SK-N-SH (cell line): Measurements from ENCODE around the gene SUMO1. TPM values are rescaled to one million over a fixed set of nuclear protein-coding genes. Genes with fewer than 3 reads are reported as not detected.

ENCODE experiments used
- CTCF ChIA-PET: fragments of 300-600, 350-600 bp; formaldehyde crosslinking; extraction: SDS; loops from one replicate; lab custom pipeline; 2021; lab: Yijun Ruan, JAX
- POLR2A ChIA-PET: fragments of 350-600 bp; sonication (Branson Sonifier 250); formaldehyde crosslinking; extraction: SDS; loops from one replicate; lab custom pipeline; 2020; ENCODE audit warnings: antibody characterized with exemption, inconsistent platforms; lab: Yijun Ruan, JAX
- DNase-seq: peaks from one replicate; pipeline ENCODE4 v3.0.0; 2012
- H2AFZ ChIP-seq: fragments of 200-600 bp; sonication (generic); 2 replicates; pipeline ENCODE4 v1.8.1; 2016; ENCODE audit warnings: antibody characterized with exemption, mild to moderate bottlenecking, low read depth
- H3F3A ChIP-seq: fragments of 200-600 bp; sonication (generic); replicated peaks from 2 replicates; pipeline ENCODE3; 2016; ENCODE audit warnings: antibody characterized with exemption, mild to moderate bottlenecking; ENCODE audit not compliant: insufficient read depth
- H3K27ac ChIP-seq, 2 experiments: fragments of 200-500 bp in 1 of 2; fragments of 200-600 bp in 1 of 2; sonication (Bioruptor generic) in 1 of 2; sonication (generic), shearing (Covaris generic) in 1 of 2; 2 replicates each; pipeline versions ENCODE4 v1.5.1 to v1.6.1; 2014 to 2016; ENCODE audit warnings: low read depth in 2 of 2, inconsistent platforms in 1 of 2, low read length in 1 of 2, mild to moderate bottlenecking in 1 of 2, mixed read lengths in 1 of 2
- H3K27me3 ChIP-seq: fragments of 200-600 bp; sonication (generic), shearing (Covaris generic); 2 replicates; pipeline ENCODE4 v1.6.1; 2016; ENCODE audit warnings: mixed run types; ENCODE audit not compliant: insufficient read depth
- H3K36me3 ChIP-seq, 2 experiments: fragments of 200-500 bp in 1 of 2; fragments of 200-600 bp in 1 of 2; sonication (Bioruptor generic) in 1 of 2; sonication (generic) in 1 of 2; replicated peaks in 1 of 2; 2 replicates each; pipeline versions ENCODE3 to v1.5.1; 2014 to 2016; ENCODE audit warnings: low read length in 1 of 2, mild to moderate bottlenecking in 1 of 2; ENCODE audit not compliant: insufficient read depth in 2 of 2, control insufficient read depth in 1 of 2
- H3K4me1 ChIP-seq, 2 experiments: fragments of 200-500 bp in 1 of 2; fragments of 200-600 bp in 1 of 2; sonication (Bioruptor generic) in 1 of 2; sonication (generic), shearing (Covaris generic) in 1 of 2; 2 replicates each; pipeline versions ENCODE4 v1.5.1 to v1.6.1; 2014 to 2016; ENCODE audit warnings: low read depth in 1 of 2, low read length in 1 of 2, mixed run types in 1 of 2; ENCODE audit not compliant: insufficient read depth in 2 of 2, control insufficient read depth in 1 of 2
- H3K4me2 ChIP-seq: fragments of 200-600 bp; sonication (generic), shearing (Covaris generic); 2 replicates; pipeline ENCODE4 v1.6.1; 2017; ENCODE audit warnings: mixed run types
- H3K4me3 ChIP-seq, 2 experiments: fragments of 200-500 bp in 1 of 2; fragments of 200-600 bp in 1 of 2; sonication (Bioruptor generic) in 1 of 2; sonication (generic), shearing (Covaris generic) in 1 of 2; 2 replicates each; pipeline versions ENCODE4 v1.5.1 to v1.8.1; 2014 to 2016; ENCODE audit warnings: low read depth in 2 of 2, inconsistent platforms in 1 of 2, low read length in 1 of 2, mild to moderate bottlenecking in 1 of 2, mixed read lengths in 1 of 2, moderate library complexity in 1 of 2
- H3K79me2 ChIP-seq: fragments of 200-600 bp; sonication (generic); 2 replicates; pipeline ENCODE4 v1.8.1; 2017; ENCODE audit warnings: mild to moderate bottlenecking; ENCODE audit not compliant: insufficient read depth
- H3K9ac ChIP-seq: fragments of 200-600 bp; sonication (generic); 2 replicates; pipeline ENCODE4 v1.6.1; 2017; ENCODE audit warnings: mixed run types
- H3K9me2 ChIP-seq: fragments of 200-600 bp; sonication (generic); 2 replicates; pipeline ENCODE4 v1.6.1; 2017; ENCODE audit warnings: mixed run types
- H3K9me3 ChIP-seq: fragments of 200-600 bp; sonication (generic); 2 replicates; pipeline ENCODE4 v1.6.1; 2017; ENCODE audit warnings: mixed run types, mild to moderate bottlenecking, moderate library complexity
- H4K20me1 ChIP-seq: fragments of 200-600 bp; sonication (generic); 2 replicates; pipeline ENCODE4 v1.6.1; 2017; ENCODE audit warnings: mild to moderate bottlenecking, mixed run types; ENCODE audit not compliant: insufficient read depth
- CHD2 ChIP-seq: fragments of 150-350 bp; IDR thresholded peaks from 2 replicates; pipeline ENCODE4 v1.6.1; 2018; ENCODE audit warnings: low read length; ENCODE audit not compliant: partially characterized antibody
- CTCF ChIP-seq: fragments of 200-600 bp; sonication (generic); IDR thresholded peaks from 2 replicates; pipeline ENCODE4 v1.6.1; 2017; ENCODE audit warnings: antibody characterized with exemption, mild to moderate bottlenecking, moderate library complexity
- EZH2phosphoT487 ChIP-seq: fragments of 200-600 bp; sonication (generic); IDR thresholded peaks from 2 replicates; pipeline ENCODE4 v1.6.1; 2017; ENCODE audit warnings: low read depth, mixed run types, mild to moderate bottlenecking, antibody characterized with exemption, moderate library complexity, borderline replicate concordance
- FOSL2 ChIP-seq: IDR thresholded peaks from 2 replicates; pipeline ENCODE4 v1.4.0; 2012; ENCODE audit warnings: low read depth, mild to moderate bottlenecking, moderate library complexity, borderline replicate concordance
- FOXM1 ChIP-seq: IDR thresholded peaks from 2 replicates; pipeline ENCODE4 v1.4.0; 2012; ENCODE audit warnings: low read depth, mild to moderate bottlenecking
- GABPA ChIP-seq: IDR thresholded peaks from 2 replicates; pipeline ENCODE4 v1.4.0; 2012; ENCODE audit warnings: low read depth, mild to moderate bottlenecking
- GATA2 ChIP-seq: sonication (generic); formaldehyde crosslinking; IDR thresholded peaks from 2 replicates; pipeline ENCODE4 v1.5.0; 2020; ENCODE audit warnings: mild to moderate bottlenecking, missing genetic modification reagents
- JUND ChIP-seq: IDR thresholded peaks from 2 replicates; pipeline ENCODE4 v1.4.0; 2012
- MAX ChIP-seq: IDR thresholded peaks from 2 replicates; pipeline ENCODE4 v1.4.0; 2012; ENCODE audit warnings: low read depth
- MXI1 ChIP-seq: IDR thresholded peaks from 2 replicates; pipeline ENCODE4 v1.6.1; 2012; ENCODE audit warnings: mild to moderate bottlenecking, low read depth, low read length, improper control_type of control experiment
- REST ChIP-seq: IDR thresholded peaks from 2 replicates; pipeline ENCODE4 v1.6.1; 2012; ENCODE audit warnings: mild to moderate bottlenecking, low read depth, low read length, moderate library complexity
- RFX5 ChIP-seq: IDR thresholded peaks from 2 replicates; pipeline ENCODE4 v1.6.1; 2012; ENCODE audit warnings: mild to moderate bottlenecking, improper control_type of control experiment, low read length
- RXRA ChIP-seq: IDR thresholded peaks from 2 replicates; pipeline ENCODE4 v1.4.0; 2012; ENCODE audit warnings: low read depth, mild to moderate bottlenecking, borderline replicate concordance
- SIN3A ChIP-seq: IDR thresholded peaks from 2 replicates; pipeline ENCODE4 v1.6.1; 2012; ENCODE audit warnings: low read depth, mild to moderate bottlenecking, low read length, moderate library complexity, borderline replicate concordance
- TAF1 ChIP-seq: IDR thresholded peaks from 2 replicates; pipeline ENCODE4 v1.6.1; 2012; ENCODE audit warnings: low read depth, mild to moderate bottlenecking, low read length, moderate library complexity, borderline replicate concordance
- TCF12 ChIP-seq: IDR thresholded peaks from 2 replicates; pipeline ENCODE4 v1.4.0; 2012
- USF1 ChIP-seq: IDR thresholded peaks from 2 replicates; pipeline ENCODE4 v1.4.0; 2012; ENCODE audit warnings: low read depth, borderline replicate concordance
- USF2 ChIP-seq: fragments of 150-350 bp; IDR thresholded peaks from 2 replicates; pipeline ENCODE4 v1.6.1; 2017; ENCODE audit warnings: antibody characterized with exemption, low read length, low read depth, borderline replicate concordance
- YY1 ChIP-seq: IDR thresholded peaks from 2 replicates; pipeline ENCODE4 v1.4.0; 2012; ENCODE audit warnings: low read depth, mild to moderate bottlenecking
- ZBTB33 ChIP-seq: IDR thresholded peaks from 2 replicates; pipeline ENCODE4 v1.4.0; 2012; ENCODE audit warnings: low read depth, borderline replicate concordance
- WGBS: methylation state at CpG from one replicate; pipeline ENCODE4 v1.1.6; 2017; ENCODE audit warnings: low lambda C conversion rate; 5-methylcytosine and 5-hydroxymethylcytosine counted together
- polyA plus RNA-seq, 3 experiments: library from polyadenylated mRNA; depleted of rRNA; stranded (reverse); fragments of >200 nt; gene quantifications; 2 replicates each; pipeline ENCODE4 v1.2.3, GENCODE V29; 2012

Gene SUMO1
- polyA plus RNA-seq, 1 of the 3 experiments (the other 2 are of a cell fraction): 42.8 TPM

- Histone ChIP-seq H3K9me3 (no peaks in the 10 kb centered on the region), H3F3A (no peaks in the 10 kb centered on the region), H3K9me2 (no peaks in the 10 kb centered on the region), H2AFZ (no peak overlapping the region), H3K4me1 (no peaks in the 10 kb centered on the region), H3K4me2 (no peak overlapping the region), H3K27me3 (no peaks in the 10 kb centered on the region), H3K27ac (no peak overlapping the region), H4K20me1 (no peaks in the 10 kb centered on the region), H3K79me2 (0 out of 2 replicates have a peak, but pooled peaks cover 4% of the 10 kb centered on the region), H3K36me3 (peaks cover 13 to 19% of the 10 kb centered on the region in 2 experiments), H3K9ac (no peak overlapping the region), H3K4me3 (no peak overlapping the region)
- POLR2A ChIA-PET: interaction anchor here (0.6 kb wide), 1 partner anchor 67 kb away, joined by 3 read pairs; no protein-coding TSS in a partner anchor
- TF ChIP-seq ZBTB33 (no peak), MAX (no peak), JUND (no peak), USF1 (no peak), CHD2 (no peak), REST (no peak), TCF12 (no peak), EZH2phosphoT487 (no peak), RXRA (no peak), MXI1 (no peak), RFX5 (no peak), SIN3A (no peak), FOXM1 (no peak), CTCF (no peak), FOSL2 (no peak), USF2 (no peak), GABPA (no peak), TAF1 (no peak), YY1 (no peak), GATA2 (CRISPR knock-in tag) (no peak)
- DNase-seq: no peak
- CTCF ChIA-PET: no interaction called here
- WGBS: 87% methylated on average over 20 of the region's 21 CpGs
These were observed 36.9 kb downstream of the SUMO1 start for GRCh38 chr2:202201220-202202160.
